Measurements from ENCODE around the gene LDB3.

LDB3 gene

GRCh38 chr10:86768412-86769062 is 100.2 kb downstream of the LDB3 start:
- no peak for ATAC-seq
- TF ChIP-seq ARNTL (CRISPR knock-in tag; IDR thresholded peaks at IDR 0.05; ENCODE audit: borderline replicate concordance, low read depth) (no peak), ZFP30 (CRISPR knock-in tag; IDR thresholded peaks at IDR 0.05) (no peak), BACH2 (CRISPR knock-in tag; IDR thresholded peaks at IDR 0.05; ENCODE audit: borderline replicate concordance) (no peak), GLIS3 (CRISPR knock-in tag; IDR thresholded peaks at IDR 0.05) (no peak), PATZ1 (CRISPR knock-in tag; IDR thresholded peaks at IDR 0.05; ENCODE audit: borderline replicate concordance) (no peak), SNAI2 (CRISPR knock-in tag; IDR thresholded peaks at IDR 0.05) (no peak), RARB (CRISPR knock-in tag; IDR thresholded peaks at IDR 0.05) (no peak), ZC3H10 (CRISPR knock-in tag; IDR thresholded peaks at IDR 0.05) (no peak), CREB5 (CRISPR knock-in tag; IDR thresholded peaks at IDR 0.05; ENCODE audit: low read depth) (no peak), ESRRG (CRISPR knock-in tag; IDR thresholded peaks at IDR 0.05) (no peak)

GRCh38 chr10:86769991-86770390 is 101.7 kb downstream of the LDB3 start:
- TF ChIP-seq CREB5 (CRISPR knock-in tag; IDR thresholded peaks at IDR 0.05; ENCODE audit: low read depth) = no peak
- no peak for TF ChIP-seq PPARA (CRISPR knock-in tag; IDR thresholded peaks at IDR 0.05; ENCODE audit: borderline replicate concordance)
- ATAC-seq = no peak

- no peak; the same call in 2 of the 3 replicates for ATAC-seq
- TF ChIP-seq ZFP30 (CRISPR knock-in tag; IDR thresholded peaks at IDR 0.05) (no peak), ZNF8 (CRISPR knock-in tag; IDR thresholded peaks at IDR 0.05) (no peak), CSDC2 (CRISPR knock-in tag; IDR thresholded peaks at IDR 0.05) (no peak), CSRNP3 (CRISPR knock-in tag; IDR thresholded peaks at IDR 0.05) (no peak), ZFP3 (CRISPR knock-in tag; IDR thresholded peaks at IDR 0.05) (no peak), RARB (CRISPR knock-in tag; IDR thresholded peaks at IDR 0.05) (no peak), OSR1 (CRISPR knock-in tag; IDR thresholded peaks at IDR 0.05) (no peak)
Observed at GRCh38 chr10:86770412-86770960, 102.2 kb downstream of the LDB3 start.

GRCh38 chr10:86773498-86773897 is 105.2 kb downstream of the LDB3 start:
- no peak for ATAC-seq
- TF ChIP-seq ZC3H10 (CRISPR knock-in tag; IDR thresholded peaks at IDR 0.05) (no peak), ESRRG (CRISPR knock-in tag; IDR thresholded peaks at IDR 0.05) (no peak), BACH2 (CRISPR knock-in tag; IDR thresholded peaks at IDR 0.05; ENCODE audit: borderline replicate concordance) (no peak), CSDC2 (CRISPR knock-in tag; IDR thresholded peaks at IDR 0.05) (no peak), POU6F1 (CRISPR knock-in tag; IDR thresholded peaks at IDR 0.05; ENCODE audit: borderline replicate concordance, low read depth) (no peak), OSR1 (CRISPR knock-in tag; IDR thresholded peaks at IDR 0.05) (no peak), RARB (CRISPR knock-in tag; IDR thresholded peaks at IDR 0.05) (no peak)
